ENCODE results near the gene ZNF783. TPM values are rescaled to one million over a fixed set of nuclear protein-coding genes. Genes with fewer than 3 reads are reported as not detected.

Gene ZNF783
- total RNA-seq, 1 donor from 2014 or later, result 10.4 TPM

DNA sequence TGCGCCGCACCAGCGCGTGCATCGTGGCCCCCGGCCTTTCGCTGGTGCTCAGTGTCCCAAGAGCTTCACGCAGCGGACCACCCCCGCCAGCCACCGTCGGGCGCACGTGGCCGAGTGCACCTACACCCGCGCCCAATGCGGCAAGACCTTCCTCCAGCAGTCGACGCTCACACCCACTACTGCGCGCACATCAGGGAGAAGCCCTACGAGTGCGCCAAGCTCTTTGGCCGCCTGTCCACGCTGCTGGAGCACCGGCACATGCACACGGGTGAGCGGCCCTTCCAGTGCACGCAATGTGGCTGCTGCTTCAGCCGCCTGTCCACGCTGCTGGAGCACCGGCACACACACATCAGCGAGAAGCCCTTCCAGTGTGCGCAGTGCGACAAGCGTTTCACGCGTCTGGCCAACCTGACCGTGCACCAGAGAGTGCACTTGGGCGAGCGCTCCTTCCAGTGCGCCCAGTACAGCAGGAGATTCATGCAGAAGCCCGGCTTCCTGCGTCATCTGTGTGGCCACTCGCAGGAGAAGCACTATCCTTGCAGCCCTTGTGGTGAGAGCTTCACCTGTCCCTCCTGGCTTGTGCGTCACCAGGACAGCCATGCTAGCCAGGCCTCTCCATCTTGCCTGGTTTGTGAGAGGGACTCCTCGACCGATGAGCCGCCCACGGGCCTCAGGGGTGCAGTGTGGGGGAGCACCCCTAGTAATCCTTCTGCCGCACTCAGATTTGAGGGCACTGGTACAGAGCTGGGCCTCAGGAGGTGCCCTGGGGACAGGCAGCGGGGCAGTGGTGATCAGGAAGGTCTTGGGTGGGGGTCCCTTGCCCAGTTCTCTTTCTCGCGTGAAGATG, 32.9 kb downstream of the ZNF783 start:
- no peaks in the 10 kb centered on the region for H3K36me3 ChIP-seq (ENCODE audit: control insufficient read depth, insufficient read depth, low read length)
- DNase-seq (ENCODE audit: low read depth), result no peak
- TF ChIP-seq, protein P1, sequence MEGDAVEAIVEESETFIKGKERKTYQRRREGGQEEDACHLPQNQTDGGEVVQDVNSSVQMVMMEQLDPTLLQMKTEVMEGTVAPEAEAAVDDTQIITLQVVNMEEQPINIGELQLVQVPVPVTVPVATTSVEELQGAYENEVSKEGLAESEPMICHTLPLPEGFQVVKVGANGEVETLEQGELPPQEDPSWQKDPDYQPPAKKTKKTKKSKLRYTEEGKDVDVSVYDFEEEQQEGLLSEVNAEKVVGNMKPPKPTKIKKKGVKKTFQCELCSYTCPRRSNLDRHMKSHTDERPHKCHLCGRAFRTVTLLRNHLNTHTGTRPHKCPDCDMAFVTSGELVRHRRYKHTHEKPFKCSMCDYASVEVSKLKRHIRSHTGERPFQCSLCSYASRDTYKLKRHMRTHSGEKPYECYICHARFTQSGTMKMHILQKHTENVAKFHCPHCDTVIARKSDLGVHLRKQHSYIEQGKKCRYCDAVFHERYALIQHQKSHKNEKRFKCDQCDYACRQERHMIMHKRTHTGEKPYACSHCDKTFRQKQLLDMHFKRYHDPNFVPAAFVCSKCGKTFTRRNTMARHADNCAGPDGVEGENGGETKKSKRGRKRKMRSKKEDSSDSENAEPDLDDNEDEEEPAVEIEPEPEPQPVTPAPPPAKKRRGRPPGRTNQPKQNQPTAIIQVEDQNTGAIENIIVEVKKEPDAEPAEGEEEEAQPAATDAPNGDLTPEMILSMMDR (IDR thresholded peaks at IDR 0.05; ENCODE audit: insufficient read depth, low read length, poor library complexity, severe bottlenecking), result no peak
- no peak overlapping the region for H3K4me3 ChIP-seq (ENCODE audit: low read depth, low read length)
- H3K27me3 ChIP-seq (ENCODE audit: control insufficient read depth, insufficient read depth, low read length), result no peaks in the 10 kb centered on the region

DNA sequence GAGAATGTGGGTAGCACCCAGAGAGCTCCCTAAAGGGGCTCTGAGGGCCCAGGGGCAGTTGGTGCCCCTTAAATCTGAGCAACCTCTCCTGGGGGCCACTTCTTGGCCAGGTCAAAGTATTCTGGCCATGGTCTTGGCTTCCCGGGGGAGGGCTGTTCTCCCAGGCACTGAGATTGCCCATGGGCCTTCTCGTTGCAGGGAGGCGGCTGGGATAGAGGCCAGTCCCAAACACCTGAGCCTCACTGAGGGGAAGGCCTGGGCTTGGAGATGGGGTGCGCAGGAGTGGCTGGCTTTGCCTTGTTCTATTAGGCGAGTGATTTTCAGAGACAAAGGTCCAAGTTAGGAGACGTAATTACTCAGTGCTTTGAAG, 33.5 kb downstream of the ZNF783 start:
- Histone ChIP-seq H3K36me3 (ENCODE audit: control insufficient read depth, insufficient read depth, low read length) (no peaks in the 10 kb centered on the region), H3K4me3 (ENCODE audit: low read depth, low read length) (no peak overlapping the region), H3K27me3 (ENCODE audit: control insufficient read depth, insufficient read depth, low read length) (no peaks in the 10 kb centered on the region)
- DNase-seq (ENCODE audit: low read depth), result no peak
- TF ChIP-seq, protein P1 (IDR thresholded peaks at IDR 0.05; ENCODE audit: insufficient read depth, low read length, poor library complexity, severe bottlenecking), result no peak

DNA sequence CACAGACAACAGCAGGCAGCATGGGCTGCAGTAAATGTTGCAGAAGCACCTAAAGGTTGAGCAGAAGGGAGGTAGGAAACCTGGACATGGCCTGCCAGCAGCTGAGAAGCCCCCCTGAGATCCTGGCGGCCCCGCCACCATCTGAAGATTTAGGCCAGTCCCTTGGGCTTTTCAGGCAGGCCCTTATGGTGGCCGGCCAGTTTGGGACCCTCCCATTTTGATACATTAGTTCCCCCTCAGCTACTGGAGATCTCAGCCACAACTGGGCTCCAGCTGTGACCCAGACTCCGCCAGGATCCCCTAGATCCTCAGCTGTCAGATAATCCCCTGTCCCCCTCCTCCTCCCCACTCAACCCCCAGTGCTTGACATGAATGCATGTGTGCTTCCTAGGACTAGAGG, 34.4 kb downstream of the ZNF783 start:
- Histone ChIP-seq H3K27me3 (ENCODE audit: control insufficient read depth, insufficient read depth, low read length) (no peaks in the 10 kb centered on the region), H3K36me3 (ENCODE audit: control insufficient read depth, insufficient read depth, low read length) (no peaks in the 10 kb centered on the region), H3K4me3 (ENCODE audit: low read depth, low read length) (no peak overlapping the region)
- DNase-seq (ENCODE audit: low read depth), result no peak
- TF ChIP-seq, protein P1 (IDR thresholded peaks at IDR 0.05; ENCODE audit: insufficient read depth, low read length, poor library complexity, severe bottlenecking), result no peak

DNA sequence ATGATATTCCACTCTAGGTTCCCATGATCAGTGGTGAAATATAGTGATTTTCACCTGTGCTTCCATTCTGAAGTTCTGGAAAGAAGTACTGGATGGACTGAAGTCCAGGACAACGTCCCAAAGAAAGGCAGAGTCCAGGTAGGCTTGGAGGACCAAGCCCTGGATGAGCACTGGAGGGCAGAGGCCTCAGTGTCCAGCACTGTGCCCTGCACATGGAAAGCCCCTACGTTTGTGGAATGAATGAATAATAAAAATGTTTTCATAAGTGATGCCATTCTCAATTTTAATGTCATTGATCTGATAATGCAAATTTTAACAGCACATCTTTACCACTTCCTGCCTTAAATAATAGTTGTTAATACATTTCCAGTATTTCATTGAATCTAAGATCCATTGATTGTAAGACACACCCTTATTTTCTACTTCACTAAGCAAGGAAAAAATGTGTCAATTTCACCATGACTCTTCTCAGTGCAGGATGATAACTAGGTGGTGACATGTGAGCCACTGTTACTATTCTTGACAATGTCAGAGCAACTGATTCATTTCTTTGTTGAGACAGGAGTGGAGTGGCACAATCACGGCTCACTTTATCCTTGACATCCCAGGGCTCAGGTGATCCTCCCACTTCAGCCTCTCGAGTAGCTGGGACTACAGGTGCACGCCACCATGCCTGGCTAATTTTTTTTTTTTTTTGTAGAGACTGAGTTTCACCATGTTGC, 35.2 kb downstream of the ZNF783 start:
- H3K36me3 ChIP-seq (ENCODE audit: control insufficient read depth, insufficient read depth, low read length), result no peaks in the 10 kb centered on the region
- H3K4me3 ChIP-seq (ENCODE audit: low read depth, low read length), result no peak overlapping the region
- TF ChIP-seq, protein P1 (IDR thresholded peaks at IDR 0.05; ENCODE audit: insufficient read depth, low read length, poor library complexity, severe bottlenecking), result no peak
- no peaks in the 10 kb centered on the region for H3K27me3 ChIP-seq (ENCODE audit: control insufficient read depth, insufficient read depth, low read length)
- DNase-seq (ENCODE audit: low read depth), result no peak

DNA sequence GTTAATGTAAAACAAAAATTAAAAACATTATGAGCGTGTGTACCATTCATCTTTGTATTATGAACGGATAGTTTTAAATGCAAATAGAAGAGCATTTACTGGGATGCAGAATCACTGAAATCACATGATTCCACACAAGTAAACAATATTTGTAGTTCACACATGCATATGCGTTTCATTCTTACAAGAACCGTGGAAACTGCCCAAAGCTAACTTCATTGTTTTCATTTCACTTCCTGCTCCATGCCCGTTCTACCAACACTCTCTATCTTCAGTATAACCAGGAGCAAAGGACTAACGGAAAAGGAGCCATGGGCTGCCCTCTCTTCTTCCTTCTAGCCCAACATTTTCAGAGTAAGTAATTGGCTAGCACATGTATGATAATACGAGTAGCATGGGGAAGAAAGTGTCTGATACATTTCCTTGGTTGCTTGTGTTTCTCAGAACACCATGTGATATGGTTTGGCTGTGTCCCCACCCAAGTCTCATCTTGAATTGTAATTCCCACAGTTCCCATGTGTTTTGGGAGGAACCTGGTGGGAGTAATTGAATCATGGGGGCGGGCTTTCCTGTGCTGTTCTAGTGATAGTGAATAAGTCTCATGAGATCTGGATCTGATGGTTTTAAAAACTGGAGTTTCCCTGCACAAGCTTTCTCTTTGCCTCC, 38.8 kb downstream of the ZNF783 start:
- Histone ChIP-seq H3K36me3 (ENCODE audit: control insufficient read depth, insufficient read depth, low read length) (no peaks in the 10 kb centered on the region), H3K4me3 (ENCODE audit: low read depth, low read length) (no peak overlapping the region), H3K27me3 (ENCODE audit: control insufficient read depth, insufficient read depth, low read length) (no peaks in the 10 kb centered on the region)
- TF ChIP-seq, protein P1 (IDR thresholded peaks at IDR 0.05; ENCODE audit: insufficient read depth, low read length, poor library complexity, severe bottlenecking), result no peak
- DNase-seq (ENCODE audit: low read depth), result no peak
